Islet precursor cell (in vitro differentiated cells): ENCODE results near the gene FAM149B1.

Experiments used
- DNase-seq: peaks from one replicate; pipeline ENCODE4 v3.0.0-alpha.2; 2018

FAM149B1 gene

DNA sequence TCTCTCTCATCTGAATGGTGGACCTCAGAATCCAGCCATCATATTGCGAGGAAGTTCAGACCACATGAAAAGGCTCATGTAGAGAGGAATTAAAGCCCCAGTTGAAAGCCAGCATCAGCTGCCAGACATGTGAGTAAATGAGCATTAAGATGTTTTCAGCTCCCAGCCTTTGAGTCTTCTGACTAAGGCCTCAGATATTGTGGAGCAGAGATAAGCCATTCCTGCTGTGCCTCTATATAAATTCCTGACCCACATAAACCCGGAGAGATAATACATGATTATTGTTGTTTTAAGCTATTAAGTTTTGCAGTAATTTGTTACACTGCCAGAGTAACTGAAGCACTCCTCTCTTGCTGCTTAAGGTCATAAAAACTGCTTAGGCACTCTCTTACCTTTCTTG lies 14.6 kb downstream of the FAM149B1 start:
- peak; percentile 57 for DNase-seq

DNA sequence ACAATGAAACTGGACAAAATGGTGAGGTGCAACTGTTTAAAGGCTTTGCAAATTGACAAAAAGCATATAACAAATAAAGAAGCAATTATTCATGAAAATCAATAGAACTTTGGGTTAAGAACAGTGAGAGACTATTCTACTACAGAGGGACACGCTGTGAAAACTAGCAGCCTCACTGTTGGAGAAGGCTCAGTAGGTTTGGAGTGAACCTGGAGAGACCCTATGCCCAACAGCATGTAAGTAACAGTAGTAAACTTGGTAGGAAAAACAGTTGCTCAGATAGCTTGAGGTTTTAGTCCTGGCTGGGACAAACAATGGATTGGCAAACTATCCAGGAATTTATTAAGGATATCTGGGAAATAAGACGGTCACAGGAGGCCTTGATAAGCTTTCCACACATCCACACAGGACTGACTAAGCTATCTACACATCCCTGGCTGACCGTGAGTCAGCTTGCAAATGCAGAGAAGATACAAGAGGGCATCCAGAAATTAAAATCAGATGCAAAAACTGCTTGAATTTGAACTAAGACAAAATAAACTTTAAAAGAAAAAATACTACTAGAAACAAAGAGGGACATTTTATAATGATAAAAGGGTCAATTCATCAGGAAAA lies 15.9 kb downstream of the FAM149B1 start:
- no peak for DNase-seq

- no peak for DNase-seq
Measured at GRCh38 chr10:73186266-73186665, 18.3 kb downstream of the FAM149B1 start.

DNA sequence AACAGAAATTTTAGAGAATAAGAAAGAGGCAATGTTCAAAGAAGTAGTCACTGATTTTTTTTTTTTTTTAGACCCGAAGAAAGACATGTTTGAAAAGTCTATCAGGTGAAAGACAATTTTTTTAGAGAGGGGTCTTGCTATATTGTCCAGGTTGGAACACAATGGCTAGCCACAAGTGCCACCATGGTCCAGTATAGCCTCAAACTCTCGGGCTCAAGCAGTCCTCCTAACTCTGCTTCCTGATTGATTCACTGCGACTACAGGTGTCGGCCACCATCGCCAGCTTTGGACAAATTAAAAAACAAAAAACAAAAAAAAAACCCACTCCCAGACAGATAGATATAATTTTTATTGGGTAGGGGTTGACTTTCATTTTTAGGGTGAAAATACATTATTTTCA lies 22.3 kb downstream of the FAM149B1 start:
- DNase-seq = no peak

DNA sequence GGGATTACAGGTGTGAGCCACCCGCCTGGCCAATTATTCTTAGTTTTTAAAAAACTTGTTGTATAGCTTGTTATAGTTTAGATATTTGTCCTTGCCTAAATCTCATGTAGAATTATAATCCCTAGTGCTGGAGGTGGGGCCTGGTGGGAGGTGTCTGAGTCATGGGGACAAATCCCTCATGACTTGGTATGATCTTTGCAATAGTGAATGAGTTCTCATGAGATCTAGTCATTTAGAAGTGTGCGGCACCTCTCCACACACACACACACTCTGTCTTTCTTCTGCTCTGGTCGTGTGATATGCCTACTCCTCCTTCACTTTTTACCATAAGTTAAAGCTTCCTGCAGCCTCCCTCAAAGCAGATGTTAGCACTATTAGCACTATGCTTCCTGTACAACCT lies 37.2 kb downstream of the FAM149B1 start:
- no peak for DNase-seq

GRCh38 chr10:73205890-73206289 lies 38.0 kb downstream of the FAM149B1 start:
- no peak for DNase-seq

DNA sequence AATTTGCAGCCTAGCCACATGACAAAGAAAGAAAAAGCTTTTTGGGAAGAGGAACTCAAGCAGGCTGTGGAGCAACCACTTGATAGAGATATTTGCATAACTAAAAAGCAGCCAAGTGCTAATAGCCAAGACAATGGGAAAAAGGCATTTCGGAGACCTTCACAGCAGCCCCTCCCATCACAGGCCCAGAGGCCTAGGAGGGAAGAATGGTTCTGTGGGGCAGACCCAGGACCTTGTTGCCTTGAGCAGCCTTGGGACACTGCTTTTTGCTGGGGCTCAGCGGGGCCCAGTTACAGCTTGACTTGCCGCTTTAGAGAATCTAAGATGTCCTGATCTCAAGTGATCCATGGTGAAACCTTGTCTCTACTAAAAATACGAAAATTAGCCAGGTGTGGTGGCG lies 38.5 kb downstream of the FAM149B1 start:
- no peak for DNase-seq

- DNase-seq = no peak
Measured at GRCh38 chr10:73207883-73208282, 40.0 kb downstream of the FAM149B1 start.

GRCh38 chr10:73209705-73210104 lies 41.8 kb downstream of the FAM149B1 start:
- no peak for DNase-seq

DNA sequence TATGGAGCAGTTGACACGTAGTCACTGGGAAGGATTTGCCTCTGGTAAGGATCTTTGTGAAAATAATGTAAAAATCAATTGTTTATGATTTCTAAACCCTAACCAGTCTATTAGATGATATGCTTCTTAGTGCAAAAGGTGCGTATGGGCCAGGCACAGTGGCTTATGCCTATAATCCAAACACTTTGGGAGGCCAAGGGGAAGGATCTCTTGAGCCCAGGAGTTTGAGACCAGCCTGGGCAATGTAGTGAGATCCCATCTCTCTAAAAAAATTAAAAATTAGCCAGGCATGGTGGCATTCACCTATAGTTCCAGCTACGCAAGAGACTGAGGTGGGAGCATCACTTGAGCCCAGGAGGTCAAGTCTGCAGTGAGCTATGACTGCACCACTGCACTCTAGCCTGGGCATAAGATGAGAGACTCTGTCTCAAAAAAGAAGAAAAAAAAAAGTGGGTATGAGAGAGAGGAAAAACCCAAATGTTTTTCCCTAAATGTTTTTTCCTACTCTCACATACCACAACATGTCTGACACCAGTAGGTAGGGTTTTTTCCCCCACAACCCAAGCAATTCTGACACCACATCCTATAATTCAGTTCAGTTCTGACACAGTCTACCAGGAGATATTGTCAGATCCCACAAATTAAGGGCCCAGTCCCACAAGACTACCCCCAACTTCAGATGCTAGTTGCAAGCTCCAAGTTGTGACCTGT lies 42.6 kb downstream of the FAM149B1 start:
- no peak for DNase-seq

GRCh38 chr10:73211106-73211811 lies 43.3 kb downstream of the FAM149B1 start:
- no peak for DNase-seq

DNA sequence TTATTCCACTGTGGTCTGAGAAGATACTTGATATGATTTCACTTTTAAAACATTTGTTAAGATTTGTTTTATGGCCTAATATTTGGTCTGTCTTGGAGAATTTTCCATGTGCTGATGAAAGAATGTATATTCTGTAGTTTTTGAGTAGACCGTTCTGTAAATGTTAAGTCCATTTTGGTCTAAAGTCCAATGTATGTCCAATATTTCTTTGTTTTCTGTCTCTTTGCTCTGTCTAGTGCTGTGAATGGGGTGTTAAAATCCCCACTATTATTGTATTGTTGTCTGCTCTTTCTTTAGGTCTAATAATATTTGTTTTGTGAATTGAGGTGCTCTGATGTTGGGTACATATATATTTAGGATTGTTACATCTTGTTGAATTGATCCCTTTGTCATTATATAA lies 47.8 kb downstream of the FAM149B1 start:
- no peak for DNase-seq

DNA sequence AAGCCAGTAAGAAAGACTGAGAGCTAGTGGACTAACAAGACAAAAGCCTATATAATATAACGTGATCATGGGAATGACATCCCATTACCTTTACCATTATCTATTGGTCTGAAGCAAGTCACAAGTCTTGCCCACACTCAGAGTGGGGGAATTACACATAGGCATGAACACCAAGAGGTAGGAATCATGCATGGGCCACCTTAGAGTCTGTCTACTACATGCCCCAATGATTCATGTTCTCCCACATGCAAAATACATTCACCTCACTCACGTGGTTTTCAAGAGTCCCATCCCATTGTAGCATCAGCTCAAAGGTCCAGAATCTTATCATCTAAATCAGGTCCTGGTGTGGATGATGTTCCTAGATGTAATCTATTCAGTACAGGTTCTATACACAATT lies 49.7 kb downstream of the FAM149B1 start:
- DNase-seq = no peak

- DNase-seq = no peak
Measured at GRCh38 chr10:73218431-73219191, 50.7 kb downstream of the FAM149B1 start.

DNA sequence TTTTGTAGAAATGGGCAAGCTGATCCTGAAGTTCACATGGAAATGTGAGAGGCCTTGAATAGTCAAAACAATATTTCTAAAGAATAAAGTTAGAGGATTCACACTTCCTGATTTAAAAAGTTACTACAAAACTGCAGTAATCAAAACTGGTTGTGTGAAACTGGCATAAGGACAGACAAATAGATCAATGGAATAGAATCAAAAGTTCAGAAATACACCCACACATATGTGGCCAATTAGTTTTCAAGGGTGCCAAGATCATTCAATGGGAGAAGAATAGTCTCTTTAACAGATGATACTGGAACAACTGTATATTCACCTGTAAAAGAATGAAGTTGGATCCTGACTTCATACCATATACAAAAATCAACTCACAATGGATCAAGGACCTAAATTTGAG lies 51.5 kb downstream of the FAM149B1 start:
- no peak for DNase-seq

- no peak for DNase-seq
Measured at GRCh38 chr10:73220989-73221388, 53.1 kb downstream of the FAM149B1 start.

DNA sequence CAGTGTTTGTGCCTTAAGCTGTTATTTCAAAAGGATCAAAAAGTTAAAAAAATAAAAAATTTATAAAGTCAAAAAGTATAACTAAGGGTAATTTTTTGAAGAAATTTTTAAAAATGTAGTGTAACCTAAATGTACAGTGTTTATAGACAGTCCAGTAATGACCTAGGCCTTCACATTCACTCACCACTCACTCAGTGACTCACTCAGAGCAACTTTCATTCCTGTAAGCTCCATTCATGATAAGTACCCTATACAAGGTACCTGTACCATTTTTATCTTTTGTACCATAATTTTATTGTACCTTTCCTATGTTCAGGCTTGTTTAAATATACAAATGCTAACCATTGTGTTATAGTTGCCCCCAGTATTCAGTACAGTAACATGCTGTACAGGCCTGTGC lies 57.6 kb downstream of the FAM149B1 start:
- DNase-seq = no peak

- DNase-seq = no peak
Measured at GRCh38 chr10:73226663-73227062, 58.7 kb downstream of the FAM149B1 start.

DNA sequence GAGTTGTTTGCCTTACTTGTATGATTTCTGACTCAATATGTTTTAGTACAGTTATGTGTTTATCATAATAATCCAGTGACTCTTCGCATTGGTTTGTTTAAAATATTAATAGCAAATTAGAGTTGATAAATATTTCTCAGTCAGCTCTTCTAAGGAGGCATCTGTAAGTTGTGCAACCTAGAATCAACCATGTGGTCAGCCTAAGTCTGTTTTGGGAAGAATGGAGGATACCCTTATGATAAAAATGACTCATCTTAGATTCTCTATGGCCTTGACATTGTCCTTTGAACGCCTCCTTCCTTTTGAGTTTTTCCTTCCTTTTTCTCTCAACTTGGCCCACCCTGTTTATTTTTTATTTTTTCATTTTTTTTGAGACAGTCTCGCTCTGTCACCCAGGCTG lies 60.3 kb downstream of the FAM149B1 start:
- DNase-seq = no peak

- DNase-seq = no peak
Measured at GRCh38 chr10:73229567-73229966, 61.6 kb downstream of the FAM149B1 start.

- peak; percentile 57 for DNase-seq
Measured at GRCh38 chr10:73232887-73233286, 65.0 kb downstream of the FAM149B1 start.

GRCh38 chr10:73233883-73234282 lies 66.0 kb downstream of the FAM149B1 start:
- no peak for DNase-seq

DNA sequence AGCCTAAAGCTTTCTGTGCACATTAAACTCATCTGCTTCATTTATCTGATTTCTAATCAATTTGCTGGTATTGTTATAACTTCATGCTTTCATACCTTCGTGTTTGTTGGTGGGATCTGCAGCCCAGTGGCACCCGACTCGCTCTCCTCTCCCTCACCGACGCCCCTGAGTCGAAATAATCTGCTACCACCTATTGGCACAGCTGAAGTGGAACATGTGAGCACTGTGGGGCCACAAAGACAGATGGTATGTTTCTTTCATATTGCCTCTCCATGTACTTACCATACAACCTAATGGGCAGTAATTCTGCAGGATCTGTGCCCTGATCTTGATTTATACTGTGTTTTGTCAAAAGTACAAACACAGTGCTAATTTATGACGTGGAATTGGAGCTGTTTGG lies 66.8 kb downstream of the FAM149B1 start:
- no peak for DNase-seq
